Measurements from ENCODE around the gene ASB1.
A peak's percentile ranks its signal among the peaks of the same experiment; 100 is the strongest.

ASB1 gene

DNA sequence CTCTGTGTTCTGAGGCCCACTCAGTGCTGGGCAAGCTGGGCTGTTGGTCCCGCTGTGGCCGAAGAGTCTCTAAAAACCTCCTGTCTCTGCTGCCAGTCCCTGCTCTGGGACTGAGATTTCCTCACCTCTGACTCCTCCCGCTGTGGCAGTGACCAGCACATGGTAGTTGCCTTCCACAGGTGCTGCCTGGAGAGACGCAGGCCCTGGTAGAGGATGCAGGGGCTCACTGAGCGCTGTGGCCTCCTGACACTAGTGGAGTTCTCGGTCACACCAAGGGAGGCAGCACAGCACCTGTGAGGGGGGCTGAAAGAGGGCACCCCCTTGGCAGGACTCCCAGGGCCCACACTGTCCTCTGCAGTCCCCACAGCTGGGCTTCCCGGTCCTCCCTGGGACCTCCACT, 3.8 kb upstream of the ASB1 start:
- TF ChIP-seq CTCF (IDR thresholded peaks at IDR 0.05; ENCODE audit: control insufficient read depth, extremely low read depth, insufficient read depth): no peak
- no peak for DNase-seq (ENCODE audit: low read depth)

DNA sequence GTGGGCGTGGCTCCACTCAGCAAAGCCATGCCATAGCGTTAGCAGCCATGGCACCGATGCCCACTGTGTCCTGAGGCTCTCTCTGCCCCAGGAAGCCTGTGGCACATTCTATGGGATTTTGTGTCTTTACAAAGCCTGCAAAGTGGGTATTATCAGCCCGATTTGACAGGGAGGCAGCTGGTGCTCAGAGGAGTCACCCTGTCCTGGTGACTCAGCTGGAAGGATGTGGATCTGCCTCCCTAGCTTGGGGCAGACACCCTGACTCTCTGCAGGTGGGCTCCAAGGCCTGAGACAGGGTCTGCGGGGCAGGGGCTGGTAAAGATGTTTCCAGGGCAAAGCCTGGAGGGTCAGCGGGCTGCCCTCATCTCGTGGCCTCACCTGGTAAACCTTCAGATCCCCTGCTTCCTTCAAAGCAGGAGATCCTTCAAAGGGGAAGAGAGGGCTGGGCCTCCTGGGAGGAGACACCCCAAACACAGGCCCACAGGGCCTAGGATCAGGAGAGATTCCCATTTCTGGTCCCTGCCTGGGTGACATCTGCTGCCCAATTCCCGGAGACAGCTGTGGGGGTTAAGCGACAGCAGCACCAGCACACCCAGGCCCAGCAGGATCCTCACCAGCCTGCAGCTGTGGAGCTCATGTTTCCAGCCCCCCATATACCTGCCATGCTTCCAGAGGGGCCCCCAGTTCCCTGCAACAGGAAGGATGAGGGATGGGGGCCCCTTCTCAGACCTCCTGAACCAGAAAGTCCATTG, 3.0 kb upstream of the ASB1 start:
- TF ChIP-seq CTCF (IDR thresholded peaks at IDR 0.05; ENCODE audit: control insufficient read depth, extremely low read depth, insufficient read depth): no peak
- no peak overlapping the region for H3K4me3 ChIP-seq (ENCODE audit: low read depth, low read length)
- no peak for DNase-seq (ENCODE audit: low read depth)

More for the DNA sequence above, 3.8 kb upstream of the ASB1 start:
- H3K4me3 ChIP-seq (ENCODE audit: low read depth, low read length): no peak overlapping the region

DNA sequence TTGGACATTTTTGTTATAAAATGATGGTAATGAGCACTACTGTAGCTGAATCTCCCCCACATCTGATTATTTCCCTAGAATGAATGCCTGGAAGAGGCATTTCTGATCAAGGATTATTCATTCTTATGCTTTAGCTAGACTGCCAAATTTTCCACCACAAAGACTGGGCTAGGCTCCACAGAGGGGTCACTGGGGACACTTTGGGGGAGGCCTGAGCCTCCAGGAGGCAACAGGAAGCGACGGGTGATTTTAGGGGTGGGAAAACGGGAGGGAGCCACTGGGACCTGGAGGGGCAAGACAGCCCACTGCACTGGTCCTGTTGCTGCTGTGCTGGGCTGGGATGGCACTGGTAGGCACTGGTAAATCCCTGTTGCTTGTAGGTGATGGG, 2.4 kb upstream of the ASB1 start:
- no peak for DNase-seq (ENCODE audit: low read depth)
- H3K4me3 ChIP-seq (ENCODE audit: low read depth, low read length): no peak overlapping the region
- no peak for TF ChIP-seq CTCF (IDR thresholded peaks at IDR 0.05; ENCODE audit: control insufficient read depth, extremely low read depth, insufficient read depth)

DNA sequence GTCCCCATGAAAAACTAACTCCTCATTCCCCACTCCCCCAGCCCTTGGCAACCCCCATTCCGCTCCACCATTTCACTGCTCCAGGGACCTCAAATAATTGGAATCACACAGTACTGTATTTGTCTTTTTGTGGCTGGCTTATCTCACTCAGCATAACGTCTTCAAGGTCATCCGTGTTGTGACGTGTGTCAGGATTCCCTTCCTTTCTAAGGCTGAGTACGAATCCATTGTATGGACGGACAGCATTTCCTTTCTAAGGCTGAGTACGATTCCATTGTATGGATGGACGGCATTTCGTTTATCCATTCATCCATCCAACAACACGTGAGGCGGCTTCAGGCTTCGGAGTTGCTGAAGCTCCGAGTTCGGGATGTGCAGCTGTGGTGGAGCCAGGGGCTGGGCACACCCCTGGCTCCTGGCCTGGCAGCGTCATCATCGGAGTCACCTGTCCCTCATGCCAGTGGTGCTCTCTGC, 1.2 kb upstream of the ASB1 start:
- DNase-seq (ENCODE audit: low read depth): no peak
- peak overlapping the region; percentile 89 for H3K4me3 ChIP-seq (ENCODE audit: low read depth, low read length)
- no peak for TF ChIP-seq CTCF (IDR thresholded peaks at IDR 0.05; ENCODE audit: control insufficient read depth, extremely low read depth, insufficient read depth)

DNA sequence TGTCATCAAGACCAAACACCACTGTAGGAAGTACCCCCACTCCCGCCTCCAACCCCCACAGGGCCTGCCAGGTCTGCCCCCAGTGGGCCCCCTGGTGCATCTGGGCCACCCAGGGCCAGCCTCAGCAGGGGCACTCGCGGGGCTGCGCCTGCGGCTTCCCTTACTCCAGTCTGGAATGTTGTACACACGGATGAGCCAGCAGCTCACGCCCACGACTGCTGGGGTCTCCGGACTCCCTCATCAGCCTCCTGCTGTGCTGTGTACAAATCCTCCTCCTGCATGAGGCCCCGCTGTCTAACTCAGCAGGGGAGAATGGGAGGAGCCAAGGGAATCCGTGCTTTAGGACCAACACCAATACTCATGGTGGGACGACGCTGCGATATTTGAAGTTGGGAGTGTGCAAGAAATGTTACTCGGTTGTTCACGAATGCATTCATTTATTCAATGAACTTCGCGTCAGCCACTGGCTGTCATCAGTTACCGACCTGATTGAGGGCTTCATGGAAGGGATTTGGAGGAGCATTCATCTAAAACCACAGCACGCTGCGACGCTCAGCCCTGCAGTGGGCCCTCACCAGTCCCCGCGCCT, 654 bp upstream of the ASB1 start:
- DNase-seq (ENCODE audit: low read depth): no peak
- H3K4me3 ChIP-seq (ENCODE audit: low read depth, low read length): peak overlapping the region; percentile 89
- no peak for TF ChIP-seq CTCF (IDR thresholded peaks at IDR 0.05; ENCODE audit: control insufficient read depth, extremely low read depth, insufficient read depth)

- no peak for TF ChIP-seq CTCF (IDR thresholded peaks at IDR 0.05; ENCODE audit: control insufficient read depth, extremely low read depth, insufficient read depth)
- no peak for DNase-seq (ENCODE audit: low read depth)
- H3K4me3 ChIP-seq (ENCODE audit: low read depth, low read length): peak overlapping the region; percentile 89
Observed at GRCh38 chr2:238427435-238428162, 872 bp downstream of the ASB1 start.
